GM19043 (cell line): ENCODE data around the gene HNF4A.

ENCODE experiments used
- ATAC-seq: cut with Tn5 transposase; IDR thresholded peaks from one replicate; pipeline ENCODE4 v1.9.1; 2021; ENCODE audit warnings: low read depth; ENCODE audit not compliant: unreplicated experiment

The HNF4A gene

GRCh38 chr20:44435630-44436335 is 80.3 kb downstream of the HNF4A start:
- ATAC-seq = no peak

GRCh38 chr20:44436393-44436792 is 80.9 kb downstream of the HNF4A start:
- ATAC-seq = no peak

- ATAC-seq = no peak
Observed at GRCh38 chr20:44437497-44437896, 82.0 kb downstream of the HNF4A start.

GRCh38 chr20:44438782-44439181 is 83.3 kb downstream of the HNF4A start:
- ATAC-seq = no peak

- no peak for ATAC-seq
Observed at GRCh38 chr20:44439318-44439717, 83.8 kb downstream of the HNF4A start.

GRCh38 chr20:44442298-44443070 is 87.0 kb downstream of the HNF4A start:
- ATAC-seq = no peak

GRCh38 chr20:44445742-44446710 is 90.5 kb downstream of the HNF4A start:
- no peak for ATAC-seq

- ATAC-seq = no peak
Observed at GRCh38 chr20:44447827-44448419, 92.4 kb downstream of the HNF4A start.

- ATAC-seq = no peak
Observed at GRCh38 chr20:44448753-44449546, 93.5 kb downstream of the HNF4A start.

- no peak for ATAC-seq
Observed at GRCh38 chr20:44449864-44450263, 94.4 kb downstream of the HNF4A start.

GRCh38 chr20:44450281-44450889 is 94.9 kb downstream of the HNF4A start:
- ATAC-seq = no peak

- ATAC-seq = no peak
Observed at GRCh38 chr20:44450903-44451450, 95.5 kb downstream of the HNF4A start.

- no peak for ATAC-seq
Observed at GRCh38 chr20:44454306-44454963, 98.9 kb downstream of the HNF4A start.

- no peak for ATAC-seq
Observed at GRCh38 chr20:44455126-44455525, 99.6 kb downstream of the HNF4A start.

GRCh38 chr20:44456611-44457010 is 101.1 kb downstream of the HNF4A start:
- ATAC-seq = no peak

GRCh38 chr20:44457016-44457415 is 101.5 kb downstream of the HNF4A start:
- ATAC-seq = no peak

GRCh38 chr20:44459271-44459670 is 103.8 kb downstream of the HNF4A start:
- ATAC-seq = no peak

GRCh38 chr20:44460795-44461141 is 105.3 kb downstream of the HNF4A start:
- no peak for ATAC-seq
